ENCODE measurements around the gene HARS1.

GRCh38 chr5:140637371-140638100, 53.6 kb downstream of the HARS1 start:
- TF ChIP-seq POLR2A (IDR thresholded peaks at IDR 0.05): no peak
- TF ChIP-seq CTCF (IDR thresholded peaks at IDR 0.05): no peak

Measured in breast epithelium (tissue), 3 donors.